EH (cell line): ENCODE results near the gene SIX5.

Experiments used
- DNase-seq: peaks from one replicate; pipeline ENCODE4 v3.0.0-alpha.2; 2015; ENCODE audit warnings: low read depth

SIX5 gene

GRCh38 chr19:45792470-45793177, 23.6 kb upstream of the SIX5 start, which contains the start of gene DMWD:
Gene DMWD, minus strand, starts transcription at chr19:45792845. Its CDS starts 89 bp downstream, at chr19:45792756.
- DNase-seq, result peak; percentile 99

- DNase-seq, result no peak
Observed at GRCh38 chr19:45791744-45792469, 22.9 kb upstream of the SIX5 start.

- no peak for DNase-seq
Observed at GRCh38 chr19:45790942-45791341, 21.9 kb upstream of the SIX5 start.

- DNase-seq, result no peak
Observed at GRCh38 chr19:45789035-45789786, 20.2 kb upstream of the SIX5 start.

- DNase-seq, result no peak
Observed at GRCh38 chr19:45786533-45786894, 17.5 kb upstream of the SIX5 start.

GRCh38 chr19:45785781-45786532, 16.9 kb upstream of the SIX5 start:
- no peak for DNase-seq

GRCh38 chr19:45785097-45785496, 16.0 kb upstream of the SIX5 start:
- DNase-seq, result no peak

GRCh38 chr19:45784096-45784495, 15.0 kb upstream of the SIX5 start:
- no peak for DNase-seq

GRCh38 chr19:45782820-45783785, 14.1 kb upstream of the SIX5 start:
- peak; percentile 94 for DNase-seq

- DNase-seq, result peak; percentile 62
Observed at GRCh38 chr19:45782162-45782691, 13.2 kb upstream of the SIX5 start, which contains the start of gene DMPK. Gene DMPK, minus strand, starts transcription at chr19:45782490. Its CDS starts 138 bp downstream, at chr19:45782352.

GRCh38 chr19:45781214-45782161, 12.4 kb upstream of the SIX5 start:
- DNase-seq, result peak; percentile 54

GRCh38 chr19:45780448-45781213, 11.6 kb upstream of the SIX5 start:
- peak; percentile 52 for DNase-seq

GRCh38 chr19:45780146-45780447, 11.0 kb upstream of the SIX5 start:
- DNase-seq, result no peak

- DNase-seq, result peak; percentile 63
Observed at GRCh38 chr19:45779231-45780145, 10.4 kb upstream of the SIX5 start.

GRCh38 chr19:45778010-45778661, 9.1 kb upstream of the SIX5 start:
- DNase-seq, result no peak

GRCh38 chr19:45777395-45777961, 8.4 kb upstream of the SIX5 start:
- no peak for DNase-seq

- DNase-seq, result no peak
Observed at GRCh38 chr19:45774765-45775164, 5.7 kb upstream of the SIX5 start.
